ENCODE results near the gene SFRP4.

SFRP4 gene

GRCh38 chr7:37924491-37925041 is 7.9 kb upstream of the SFRP4 start:
- peaks cover 23% of the 10 kb centered on the region for H3K27me3 ChIP-seq (ENCODE audit: low read depth, low read length)
- H3K79me2 ChIP-seq (ENCODE audit: low read length) = no peaks in the 10 kb centered on the region
- no peak overlapping the region for H3K4me3 ChIP-seq (ENCODE audit: low read length)
- no peak overlapping the region for H3K9ac ChIP-seq (ENCODE audit: low read length)
- H3K4me2 ChIP-seq (ENCODE audit: low read length) = no peak overlapping the region
- H3K36me3 ChIP-seq (replicated peaks; ENCODE audit: low read depth, low read length) = no peaks in the 10 kb centered on the region
- H3K4me1 ChIP-seq (ENCODE audit: low read length) = no peaks in the 10 kb centered on the region
- H3K27ac ChIP-seq (ENCODE audit: low read length) = no peak overlapping the region
- H2AFZ ChIP-seq (ENCODE audit: low read depth, low read length) = no peak overlapping the region
- no peak for TF ChIP-seq CTCF (IDR thresholded peaks at IDR 0.05; ENCODE audit: low read depth, low read length)
- H3K9me3 ChIP-seq (ENCODE audit: insufficient read depth, low read length) = 0 out of 2 replicates have a peak, but pooled peaks cover 6% of the 10 kb centered on the region
- no peaks in the 10 kb centered on the region for H4K20me1 ChIP-seq (ENCODE audit: insufficient read depth, low read length)

GRCh38 chr7:37923996-37924395 is 7.4 kb upstream of the SFRP4 start:
- Histone ChIP-seq H3K4me2 (ENCODE audit: low read length) (no peak overlapping the region), H3K4me1 (ENCODE audit: low read length) (no peaks in the 10 kb centered on the region), H3K9me3 (ENCODE audit: insufficient read depth, low read length) (0 out of 2 replicates have a peak, but pooled peaks cover 6% of the 10 kb centered on the region), H4K20me1 (ENCODE audit: insufficient read depth, low read length) (no peaks in the 10 kb centered on the region), H3K4me3 (ENCODE audit: low read length) (no peak overlapping the region), H3K27ac (ENCODE audit: low read length) (no peak overlapping the region), H3K9ac (ENCODE audit: low read length) (no peak overlapping the region), H3K36me3 (replicated peaks; ENCODE audit: low read depth, low read length) (no peaks in the 10 kb centered on the region), H3K27me3 (ENCODE audit: low read depth, low read length) (peaks cover 29% of the 10 kb centered on the region), H3K79me2 (ENCODE audit: low read length) (no peaks in the 10 kb centered on the region), H2AFZ (ENCODE audit: low read depth, low read length) (no peak overlapping the region)
- no peak for TF ChIP-seq CTCF (IDR thresholded peaks at IDR 0.05; ENCODE audit: low read depth, low read length)
- no peak for TF ChIP-seq EZH2phosphoT487 (IDR thresholded peaks at IDR 0.05; ENCODE audit: low read depth)

GRCh38 chr7:37921876-37922275 is 5.3 kb upstream of the SFRP4 start:
- no peak overlapping the region for H2AFZ ChIP-seq (ENCODE audit: low read depth, low read length)

More at GRCh38 chr7:37921876-37922275, 5.3 kb upstream of the SFRP4 start:
- Histone ChIP-seq H4K20me1 (ENCODE audit: insufficient read depth, low read length) (no peaks in the 10 kb centered on the region), H3K9me3 (ENCODE audit: insufficient read depth, low read length) (0 out of 2 replicates have a peak, but pooled peaks cover 6% of the 10 kb centered on the region), H3K36me3 (replicated peaks; ENCODE audit: low read depth, low read length) (no peaks in the 10 kb centered on the region), H3K27me3 (ENCODE audit: low read depth, low read length) (peaks cover 35% of the 10 kb centered on the region), H3K4me3 (ENCODE audit: low read length) (no peak overlapping the region), H3K79me2 (ENCODE audit: low read length) (no peaks in the 10 kb centered on the region), H3K4me2 (ENCODE audit: low read length) (no peak overlapping the region), H3K4me1 (ENCODE audit: low read length) (no peaks in the 10 kb centered on the region), H3K27ac (ENCODE audit: low read length) (no peak overlapping the region), H3K9ac (ENCODE audit: low read length) (no peak overlapping the region)
- TF ChIP-seq EZH2phosphoT487 (IDR thresholded peaks at IDR 0.05; ENCODE audit: low read depth) (no peak), CTCF (IDR thresholded peaks at IDR 0.05; ENCODE audit: low read depth, low read length) (no peak)

Measured in OCI-LY3 (cell line).